ENCODE data around the gene CACNA1D.

DNA sequence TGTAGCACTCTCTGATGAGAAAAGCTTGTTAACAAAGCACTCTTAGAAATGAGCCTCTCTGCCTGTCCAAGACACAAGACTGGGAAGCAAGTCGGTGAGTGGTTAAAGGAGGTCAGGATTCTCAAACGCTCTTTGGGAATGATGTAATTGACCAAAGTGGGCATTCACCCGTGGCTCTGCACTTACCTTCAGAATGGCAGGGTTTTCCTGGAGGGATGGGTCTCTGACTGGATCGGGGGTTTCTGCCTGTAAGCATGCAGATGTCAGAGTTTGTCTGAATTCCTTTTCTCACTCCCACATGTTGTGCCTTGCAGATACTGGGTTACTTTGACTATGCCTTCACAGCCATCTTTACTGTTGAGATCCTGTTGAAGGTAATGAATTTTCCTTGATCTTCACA, 245.6 kb downstream of the CACNA1D start:
- TF ChIP-seq, protein P1, sequence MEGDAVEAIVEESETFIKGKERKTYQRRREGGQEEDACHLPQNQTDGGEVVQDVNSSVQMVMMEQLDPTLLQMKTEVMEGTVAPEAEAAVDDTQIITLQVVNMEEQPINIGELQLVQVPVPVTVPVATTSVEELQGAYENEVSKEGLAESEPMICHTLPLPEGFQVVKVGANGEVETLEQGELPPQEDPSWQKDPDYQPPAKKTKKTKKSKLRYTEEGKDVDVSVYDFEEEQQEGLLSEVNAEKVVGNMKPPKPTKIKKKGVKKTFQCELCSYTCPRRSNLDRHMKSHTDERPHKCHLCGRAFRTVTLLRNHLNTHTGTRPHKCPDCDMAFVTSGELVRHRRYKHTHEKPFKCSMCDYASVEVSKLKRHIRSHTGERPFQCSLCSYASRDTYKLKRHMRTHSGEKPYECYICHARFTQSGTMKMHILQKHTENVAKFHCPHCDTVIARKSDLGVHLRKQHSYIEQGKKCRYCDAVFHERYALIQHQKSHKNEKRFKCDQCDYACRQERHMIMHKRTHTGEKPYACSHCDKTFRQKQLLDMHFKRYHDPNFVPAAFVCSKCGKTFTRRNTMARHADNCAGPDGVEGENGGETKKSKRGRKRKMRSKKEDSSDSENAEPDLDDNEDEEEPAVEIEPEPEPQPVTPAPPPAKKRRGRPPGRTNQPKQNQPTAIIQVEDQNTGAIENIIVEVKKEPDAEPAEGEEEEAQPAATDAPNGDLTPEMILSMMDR (conservative IDR thresholded peaks at IDR 0.05 in 1 of 2, IDR thresholded peaks at IDR 0.05 in 1 of 2; ENCODE audit: low read depth in 1 of 2, low read length in 2 of 2), result no peak
- no peak for TF ChIP-seq EZH2 (IDR thresholded peaks at IDR 0.05; ENCODE audit: low read length, missing control alignments)
